HG03108 (cell line): ENCODE measurements around the gene TSPY2.
"Not testable (repeated sequence)": the region's sequence is repeated elsewhere in the genome, so short reads cannot be mapped to it uniquely, and the experiment has no call there.

ENCODE experiments used
- ATAC-seq: cut with Tn5 transposase; IDR thresholded peaks from one replicate; pipeline ENCODE4 v1.9.1; 2021; ENCODE audit warnings: moderate library complexity; ENCODE audit not compliant: unreplicated experiment

Gene TSPY2, protein sequence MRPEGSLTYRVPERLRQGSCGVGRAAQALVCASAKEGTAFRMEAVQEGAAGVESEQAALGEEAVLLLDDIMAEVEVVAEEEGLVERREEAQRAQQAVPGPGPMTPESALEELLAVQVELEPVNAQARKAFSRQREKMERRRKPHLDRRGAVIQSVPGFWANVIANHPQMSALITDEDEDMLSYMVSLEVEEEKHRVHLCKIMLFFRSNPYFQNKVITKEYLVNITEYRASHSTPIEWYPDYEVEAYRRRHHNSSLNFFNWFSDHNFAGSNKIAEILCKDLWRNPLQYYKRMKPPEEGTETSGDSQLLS

DNA sequence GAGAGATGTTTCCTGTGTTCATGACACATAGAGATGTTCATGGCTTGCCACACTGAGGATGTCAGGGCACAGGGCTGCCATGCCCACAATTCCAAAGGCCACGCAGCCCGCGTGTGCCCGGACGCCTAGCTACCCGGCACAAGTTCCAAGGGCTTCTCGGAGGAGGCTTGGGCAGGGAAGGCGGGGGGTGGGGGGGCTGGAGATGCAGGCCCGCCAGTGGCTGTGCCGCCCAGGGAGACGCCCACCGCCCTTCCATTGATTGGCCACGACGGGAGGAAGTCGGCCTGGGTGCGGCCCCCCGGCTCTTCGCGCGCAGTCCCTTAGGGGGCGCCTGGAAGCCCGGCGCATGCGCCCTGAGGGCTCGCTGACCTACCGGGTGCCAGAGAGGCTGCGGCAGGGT lies at the start of gene TSPY2:
TSPY2 (plus strand) TSS at position 301 of the 400 bp plus-strand sequence; CDS start at position 347, 46 bp downstream.
- not testable (repeated sequence) for ATAC-seq

DNA sequence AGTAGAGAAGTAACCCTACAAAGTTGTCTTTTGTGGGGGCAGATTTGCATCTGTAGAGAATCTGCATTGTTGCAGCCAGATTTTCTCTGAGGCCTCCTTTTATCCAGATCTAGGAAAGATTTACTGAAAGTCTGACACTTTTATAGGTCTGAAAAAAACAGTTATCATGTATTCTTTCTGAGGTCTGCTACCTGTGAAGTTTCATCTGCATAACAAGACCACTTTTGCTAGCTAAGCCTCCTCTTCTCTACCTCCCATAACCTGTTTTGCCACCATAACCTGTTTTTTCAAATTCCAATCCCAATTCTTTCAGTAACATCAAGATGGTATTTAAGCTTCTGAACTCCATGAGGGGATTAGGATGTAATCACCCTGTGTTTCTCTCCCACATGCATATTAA lies 36.5 kb upstream of the TSPY2 start:
- ATAC-seq = not testable (repeated sequence)

- ATAC-seq = not testable (repeated sequence)
Measured at GRCh38 chrY:6217045-6217444, 29.0 kb upstream of the TSPY2 start.

GRCh38 chrY:6269839-6270238 lies 23.8 kb downstream of the TSPY2 start:
- ATAC-seq = not testable (repeated sequence)
